Heart left ventricle (tissue), 16 donors: ENCODE results near the gene PATZ1. TPM values are rescaled to one million over a fixed set of nuclear protein-coding genes. Genes with fewer than 3 reads are reported as not detected.

Experiments used
- ATAC-seq, 4 donors: fragments of 200-7000 bp; cut with Tn5 transposase; one replicate each; pipeline ENCODE4 v1.9.1; 2020 to 2022; ENCODE audit warnings: moderate library complexity in 4 of 4, mild to moderate bottlenecking in 3 of 4, moderate number of reproducible peaks in 1 of 4
- DNase-seq, 5 donors: peaks; one replicate each; pipeline ENCODE4 v3.0.0-alpha.2; 2020
- H3K27ac ChIP-seq, 12 donors: fragments of 200-600 bp; sonication (generic) in 4 of 12; one replicate each; pipeline versions ENCODE4 v1.5.0 to v1.8.0; 2016 to 2022; ENCODE audit warnings: mild to moderate bottlenecking in 2 of 12
- H3K27me3 ChIP-seq, 9 donors: fragments of 200-600 bp; sonication (generic) in 2 of 9; one replicate each; pipeline versions ENCODE4 v1.5.1 to v1.8.0; 2016 to 2022; ENCODE audit warnings: mild to moderate bottlenecking in 3 of 9
- H3K36me3 ChIP-seq, 9 donors: fragments of 200-600 bp; sonication (generic) in 2 of 9; one replicate each; pipeline versions ENCODE4 v1.5.0 to v1.8.0; 2018 to 2022; ENCODE audit warnings: mild to moderate bottlenecking in 2 of 9
- H3K4me1 ChIP-seq, 12 donors: fragments of 200-600 bp; sonication (generic) in 4 of 12; one replicate each; pipeline versions ENCODE4 v1.5.0 to v1.8.0; 2016 to 2022; ENCODE audit warnings: mild to moderate bottlenecking in 3 of 12
- H3K4me3 ChIP-seq, 12 donors: fragments of 200-600 bp; sonication (generic) in 4 of 12; one replicate each; pipeline versions ENCODE4 v1.5.0 to v1.8.0; 2017 to 2022; ENCODE audit warnings: mild to moderate bottlenecking in 9 of 12, moderate library complexity in 4 of 12
- H3K9me3 ChIP-seq, 12 donors: fragments of 200-600 bp; sonication (generic) in 4 of 12; one replicate each; pipeline versions ENCODE4 v1.5.0 to v1.8.0; 2016 to 2022; ENCODE audit warnings: mild to moderate bottlenecking in 1 of 12
- POLR2A ChIP-seq, 2 donors: fragments of 450-650 bp; IDR thresholded peaks; one replicate each; pipeline ENCODE4 v1.6.1; 2017; ENCODE audit warnings: antibody characterized with exemption in 2 of 2, mild to moderate bottlenecking in 2 of 2, moderate library complexity in 2 of 2
- WGBS, 4 donors: extraction: QIAGEN DNeasy Blood & Tissue Kit in 2 of 4; methylation state at CpG; one replicate each; pipeline versions ENCODE4 v1.1.5 to v1.1.7; 2013 to 2018; 5-methylcytosine and 5-hydroxymethylcytosine counted together
- intact Hi-C, 10 donors: fragments of 100-400 bp; cut with DNase I; formaldehyde crosslinking; loops; one replicate each; pipeline versions ENCODE4 v1.11.1 to v1.14.2; 2022
- polyA plus RNA-seq, 2 donors: library from polyadenylated mRNA; stranded (reverse); fragments of 200-250 nt; gene quantifications; one replicate each; pipeline ENCODE4 v1.2.3, GENCODE V29; 2013
- total RNA-seq, 9 donors: library from RNA; depleted of rRNA in 2 of 9; stranded (reverse); fragments of >200 nt in 2 of 9; fragmentation: NEBNext Ultra II Directional in 3 of 9; extraction: Animal tissue kit (Norgen Biotek cat#: 25700) in 3 of 9; gene quantifications; one replicate each; pipeline versions ENCODE4 v1.1.0 to v1.2.4, GENCODE V29; 2016 to 2023
- TF ChIP-seq, protein P1 (sequence below), 12 donors: fragments of 200-600 bp; sonication (generic) in 4 of 12; IDR thresholded peaks; one replicate each; pipeline versions ENCODE4 v1.5.0 to v1.8.0; 2018 to 2022; ENCODE audit warnings: antibody characterized with exemption in 12 of 12, mild to moderate bottlenecking in 5 of 12
- donor health status: ischemic (EF 13 %, LVEDD 7.1; RV severe dilation, severe dysfunction).
- donor health status: healthy with polysubstance abuse.
- donor health status: DM: no; HTN: yes; CAD: no.
- donor health status: DM: no; HTN: no; CAD: no.
- donor health status: ischemic (EF 25% LVEDD 6.9; RV normal size, moderate dysfunction).
- donor health status: ischemic (EF 25% LVEDD 5.7; RV mildly dilated, moderate dysfunction).
- donor health status: healthy.
- donor health status: DM: yes; HTN: yes; CAD: no.
- donor health status: ischemic (EF 35%, LVEDD 5.7; RV mildly dilated, moderate dysfunction).
- donor health status: nonischemic (EF 11% LVEDD 7.7; RV severe dilation, severe dysfunction).
- donor health status: DM: yes; HTN: yes; CAD: no.
- donor health status: PGD.
- donor health status: ischemic (EF 29% LVEDD 5.4; RV normal size, mild dysfunction).
- donor health status: nonischemic (EF 23%, LVEDD 6.1; RV moderate dilation, normal function).

PATZ1 gene
- total and polyA plus RNA-seq, 11 donors: 7.7 to 20.1 (median 12.3) TPM

DNA sequence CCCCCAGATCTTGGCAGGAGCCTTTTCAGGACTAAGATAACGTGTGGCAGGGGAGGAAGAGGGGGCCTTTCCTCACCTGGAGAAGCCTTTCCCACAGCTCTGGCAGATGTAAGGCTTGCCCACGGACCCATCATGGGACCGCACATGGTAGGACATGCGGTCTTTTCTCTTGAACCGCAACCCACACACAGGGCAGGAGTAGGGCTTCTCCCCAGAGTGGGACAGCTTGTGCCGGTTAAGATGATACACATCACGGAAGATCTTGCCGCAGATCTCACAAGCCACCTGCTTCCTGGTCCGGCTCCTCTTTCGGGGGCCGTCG is 1.9 kb downstream of the PATZ1 start:
- no peaks in the 10 kb centered on the region for H3K9me3 ChIP-seq
- H3K27ac ChIP-seq: peak overlapping the region in 8 of 12 donors; percentile 34 to 71 (median 46)
- peaks cover 0 to 44% (median 33%) of the 10 kb centered on the region in 9 donors for H3K36me3 ChIP-seq
- peak in 1 of 5 donors; percentile 44 for DNase-seq
- intact Hi-C loops: loop anchor here in 6 of 10 donors (2.0 to 10.0 kb wide), 3 partner anchors 47 to 291 kb away; partner anchors contain the start of gene SFI1 (in 1 of the 6)
- WGBS, 4 donors: 62 to 72% (median 70%) methylated on average over 9 to 12 of the region's 12 CpGs
- TF ChIP-seq, protein P1, sequence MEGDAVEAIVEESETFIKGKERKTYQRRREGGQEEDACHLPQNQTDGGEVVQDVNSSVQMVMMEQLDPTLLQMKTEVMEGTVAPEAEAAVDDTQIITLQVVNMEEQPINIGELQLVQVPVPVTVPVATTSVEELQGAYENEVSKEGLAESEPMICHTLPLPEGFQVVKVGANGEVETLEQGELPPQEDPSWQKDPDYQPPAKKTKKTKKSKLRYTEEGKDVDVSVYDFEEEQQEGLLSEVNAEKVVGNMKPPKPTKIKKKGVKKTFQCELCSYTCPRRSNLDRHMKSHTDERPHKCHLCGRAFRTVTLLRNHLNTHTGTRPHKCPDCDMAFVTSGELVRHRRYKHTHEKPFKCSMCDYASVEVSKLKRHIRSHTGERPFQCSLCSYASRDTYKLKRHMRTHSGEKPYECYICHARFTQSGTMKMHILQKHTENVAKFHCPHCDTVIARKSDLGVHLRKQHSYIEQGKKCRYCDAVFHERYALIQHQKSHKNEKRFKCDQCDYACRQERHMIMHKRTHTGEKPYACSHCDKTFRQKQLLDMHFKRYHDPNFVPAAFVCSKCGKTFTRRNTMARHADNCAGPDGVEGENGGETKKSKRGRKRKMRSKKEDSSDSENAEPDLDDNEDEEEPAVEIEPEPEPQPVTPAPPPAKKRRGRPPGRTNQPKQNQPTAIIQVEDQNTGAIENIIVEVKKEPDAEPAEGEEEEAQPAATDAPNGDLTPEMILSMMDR (IDR thresholded peaks at IDR 0.05): no peak
- TF ChIP-seq POLR2A (IDR thresholded peaks at IDR 0.05): no peak
- H3K4me1 ChIP-seq: peaks cover 5 to 69% (median 41%) of the 10 kb centered on the region in 12 donors
- H3K4me3 ChIP-seq: peak overlapping the region in 9 of 12 donors; percentile 61 to 99 (median 77)
- H3K27me3 ChIP-seq: no peaks in the 10 kb centered on the region
- no peak for ATAC-seq

DNA sequence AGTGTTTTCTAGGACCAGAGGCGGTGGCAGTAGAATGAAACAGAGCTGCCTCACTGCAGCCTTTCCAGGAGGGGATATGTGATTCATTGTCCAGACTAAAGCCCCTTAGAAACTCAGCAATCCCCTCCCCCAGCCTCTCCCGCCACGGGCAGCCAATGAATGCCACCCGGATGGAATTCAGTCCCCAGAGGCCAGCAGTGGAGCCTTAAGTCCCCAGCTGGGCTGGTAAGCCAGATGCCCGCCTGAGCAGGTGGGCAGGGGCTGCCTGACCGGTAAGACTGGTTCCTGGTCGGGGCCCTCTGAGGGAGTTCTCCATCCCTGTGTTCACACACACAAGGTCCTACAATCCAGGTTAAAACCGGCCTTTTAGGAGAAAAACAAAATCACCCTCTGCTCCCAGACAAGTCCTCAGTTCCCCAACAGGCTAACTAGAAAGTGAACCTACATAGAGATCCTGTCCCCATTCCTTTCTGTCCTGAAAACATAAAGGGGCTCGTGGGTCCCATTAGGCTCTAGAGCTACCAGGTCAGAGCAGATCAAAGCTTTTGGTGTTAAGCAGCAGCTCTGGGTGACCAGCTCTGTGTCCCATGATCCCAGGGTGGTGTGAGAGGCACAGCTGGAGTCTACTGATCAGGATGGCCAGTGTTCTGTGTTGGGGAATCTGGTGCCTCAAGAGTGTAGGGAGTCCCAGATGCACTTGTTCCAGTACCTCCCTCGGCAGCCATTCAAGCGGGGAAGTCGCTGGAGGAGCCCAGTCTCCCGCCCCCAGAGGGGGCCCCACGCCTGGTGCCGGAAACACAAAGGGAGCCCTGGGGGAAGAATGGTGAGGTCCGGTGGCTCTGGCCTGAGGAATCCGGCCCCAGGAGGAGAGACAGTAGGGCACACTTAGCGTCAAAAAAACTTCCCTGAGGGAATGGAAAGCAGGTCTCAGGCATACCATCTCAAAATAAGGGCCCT is 2.6 kb downstream of the PATZ1 start:
- intact Hi-C loops: loop anchor here in 6 of 10 donors (2.0 to 10.0 kb wide), 3 partner anchors 47 to 291 kb away; partner anchors contain the start of gene SFI1 (in 1 of the 6)

DNA sequence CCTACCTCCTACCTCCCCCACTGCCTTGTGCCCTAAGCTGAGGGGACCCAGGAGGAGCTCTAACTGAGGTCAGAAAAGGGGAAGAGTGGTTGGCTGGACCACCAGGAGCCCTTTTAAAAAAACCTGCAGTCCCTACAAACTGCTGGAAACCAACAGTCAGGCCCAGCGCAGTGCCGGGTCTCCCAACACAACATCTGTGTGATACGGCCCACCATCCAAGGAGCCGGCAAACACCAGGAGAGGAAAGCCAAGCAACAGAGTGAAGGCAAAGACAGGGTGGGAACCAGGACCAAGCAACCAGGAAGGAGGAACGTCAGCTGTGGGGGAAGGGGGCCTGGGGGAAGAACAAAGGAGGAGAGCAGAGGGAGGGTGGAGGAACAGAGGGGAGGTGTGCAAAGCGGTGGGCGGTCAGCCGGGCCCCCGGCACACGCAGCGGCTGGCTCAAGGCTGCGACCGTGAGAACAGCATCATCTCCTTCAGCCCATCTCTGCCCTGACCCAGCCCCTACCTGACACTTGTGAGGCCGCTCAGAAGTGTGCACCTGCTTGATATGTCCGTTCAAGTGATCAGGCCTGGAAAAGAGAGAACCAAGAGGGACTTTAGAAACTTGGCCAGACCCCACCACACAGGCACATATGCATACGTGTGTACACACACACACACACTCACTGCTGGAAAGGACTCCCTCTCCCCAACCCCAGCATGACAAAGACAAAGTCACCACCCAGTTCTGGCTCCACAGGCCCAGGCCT is 3.6 kb downstream of the PATZ1 start:
- no peak for DNase-seq
- peaks cover 0 to 60% (median 47%) of the 10 kb centered on the region in 9 donors for H3K36me3 ChIP-seq
- no peaks in the 10 kb centered on the region for H3K9me3 ChIP-seq
- H3K4me1 ChIP-seq: peaks cover 5 to 67% (median 38%) of the 10 kb centered on the region in 12 donors
- no peak for ATAC-seq
- intact Hi-C loops: loop anchor here in 5 of 10 donors (10.0 kb wide), 2 partner anchors 152 to 292 kb away; partner anchors contain the start of gene SFI1 (in 1 of the 5)
- TF ChIP-seq, protein P1 (IDR thresholded peaks at IDR 0.05): no peak
- TF ChIP-seq POLR2A (IDR thresholded peaks at IDR 0.05): no peak
- WGBS, 4 donors: 57 to 63% (median 60%) methylated on average over 16 of the region's 16 CpGs
- H3K27ac ChIP-seq: no peak overlapping the region
- peak overlapping the region in 5 of 12 donors; percentile 7 to 99 (median 81) for H3K4me3 ChIP-seq
- H3K27me3 ChIP-seq: no peaks in the 10 kb centered on the region

More for the DNA sequence above, 2.6 kb downstream of the PATZ1 start:
- peak overlapping the region in 8 of 12 donors; percentile 34 to 71 (median 46) for H3K27ac ChIP-seq
- peaks cover 0 to 51% (median 37%) of the 10 kb centered on the region in 9 donors for H3K36me3 ChIP-seq
- H3K4me1 ChIP-seq: peaks cover 5 to 69% (median 41%) of the 10 kb centered on the region in 12 donors
- WGBS, 4 donors: 13 to 17% (median 15%) methylated on average over 18 of the region's 18 CpGs
- peak overlapping the region in 9 of 12 donors; percentile 16 to 99 (median 77) for H3K4me3 ChIP-seq
- ATAC-seq: peak in 2 of 4 donors; percentile 5 to 13
- TF ChIP-seq POLR2A (IDR thresholded peaks at IDR 0.05): no peak
- TF ChIP-seq, protein P1 (IDR thresholded peaks at IDR 0.05): no peak
- H3K27me3 ChIP-seq: no peaks in the 10 kb centered on the region
- no peaks in the 10 kb centered on the region for H3K9me3 ChIP-seq
- peak; percentile 12 to 53 (median 48) for DNase-seq
